ENCODE measurements around the gene TIAM1. TPM values are rescaled to one million over a fixed set of nuclear protein-coding genes. Genes with fewer than 3 reads are reported as not detected.
A peak's percentile ranks its signal among the peaks of the same experiment; 100 is the strongest.

Gene TIAM1
- total RNA-seq, 2 experiments from 2014 or later: 50.1 to 51.0 TPM

DNA sequence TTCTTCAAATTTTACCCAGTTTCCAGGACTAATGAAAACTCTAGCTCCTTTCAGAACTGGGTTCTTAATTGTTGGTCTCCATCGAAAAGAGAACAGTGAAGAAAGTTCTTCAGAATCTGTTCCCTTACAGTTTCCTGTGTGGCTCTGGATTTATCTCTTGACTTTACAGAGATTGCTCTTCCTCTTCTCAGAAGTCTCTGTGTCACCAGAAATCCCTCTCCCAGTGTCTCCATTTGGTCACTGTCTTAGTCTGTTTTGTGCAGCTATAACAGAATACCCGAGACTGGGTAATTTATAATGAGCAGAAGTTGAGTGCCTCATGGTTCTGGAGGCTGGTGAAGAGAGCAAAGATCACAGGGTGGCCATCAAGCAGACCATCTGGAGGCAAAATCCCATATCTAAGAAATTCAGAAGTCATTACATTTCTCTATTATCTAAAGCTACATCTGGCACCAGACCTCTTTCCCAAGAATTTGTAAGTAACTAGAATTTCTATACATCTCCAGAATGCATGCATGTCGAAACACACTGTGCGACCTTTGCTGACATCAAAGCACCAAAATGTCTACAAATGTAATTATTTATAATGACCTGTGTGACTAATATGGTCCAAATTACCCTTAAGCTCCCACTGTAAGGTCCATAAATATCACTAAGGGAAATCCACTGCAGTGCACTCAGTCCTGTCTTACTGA, 240.3 kb downstream of the TIAM1 start:
- peaks cover 9% of the 10 kb centered on the region for H3K9me3 Mint-ChIP-seq
- CTCF ChIA-PET: interaction anchor here (1.0 to 1.8 kb wide), 4 partner anchors 73 to 477 kb away, joined by 3 to 8 read pairs (median 6); no protein-coding TSS in a partner anchor
- peaks cover 21% of the 10 kb centered on the region for H3K36me3 Mint-ChIP-seq (ENCODE audit: low read depth)
- intact Hi-C loops (cut with micrococcal nuclease): no loop called here
- H3K27ac Mint-ChIP-seq: no peak overlapping the region
- peaks cover 36% of the 10 kb centered on the region for H3K4me1 Mint-ChIP-seq (ENCODE audit: low read depth)
- DNase-seq: no peak
- no peaks in the 10 kb centered on the region for H3K27me3 Mint-ChIP-seq (ENCODE audit: low read depth)
- no peak overlapping the region for H3K4me3 Mint-ChIP-seq

DNA sequence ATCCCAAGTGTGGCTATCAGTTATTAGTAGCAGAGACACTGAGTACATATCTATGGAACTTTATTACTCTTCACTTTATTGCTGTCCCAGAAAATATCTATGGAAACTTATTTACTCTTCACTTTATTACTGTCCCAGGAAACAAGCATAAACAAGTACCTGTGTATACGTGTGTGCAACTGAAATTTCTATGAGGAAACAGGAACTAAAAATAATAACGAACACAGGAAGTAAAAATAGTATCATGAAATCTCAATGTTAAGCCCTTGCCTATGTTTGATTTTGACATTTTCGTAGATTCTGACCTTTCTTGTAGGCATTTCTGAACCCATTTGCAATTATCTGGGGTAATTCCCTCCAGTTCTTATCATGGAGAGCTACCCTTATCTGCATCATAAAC, 240.9 kb downstream of the TIAM1 start:
- Mint-ChIP-seq H3K9me3 (peaks cover 9% of the 10 kb centered on the region), H3K27me3 (ENCODE audit: low read depth) (no peaks in the 10 kb centered on the region), H3K27ac (no peak overlapping the region), H3K4me1 (ENCODE audit: low read depth) (peaks cover 38% of the 10 kb centered on the region), H3K36me3 (ENCODE audit: low read depth) (peaks cover 21% of the 10 kb centered on the region), H3K4me3 (no peak overlapping the region)
- no peak for DNase-seq
- intact Hi-C loops (cut with micrococcal nuclease): no loop called here
- CTCF ChIA-PET: interaction anchor here (1.0 to 5.8 kb wide), 5 partner anchors 74 to 478 kb away, joined by 3 to 58 read pairs (median 6); no protein-coding TSS in a partner anchor

DNA sequence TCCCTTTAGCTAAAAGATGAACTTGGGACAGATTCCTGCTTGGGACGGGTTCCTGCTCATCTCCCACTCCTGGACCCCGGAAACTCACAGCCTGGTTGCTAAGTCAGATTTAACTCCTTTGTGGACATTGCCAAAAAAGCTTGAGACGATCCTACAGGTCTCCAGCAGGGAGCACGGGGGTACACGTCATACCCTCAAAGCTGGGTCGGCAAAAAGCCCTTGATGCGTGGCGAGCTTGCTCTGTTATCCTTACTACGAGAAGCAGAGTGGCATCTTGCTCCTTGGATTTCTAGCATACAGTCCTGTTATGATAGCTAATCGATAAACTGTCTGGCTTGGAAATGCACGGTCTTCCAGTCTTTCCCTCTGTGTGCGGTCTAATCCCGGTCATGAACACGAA, 244.9 kb downstream of the TIAM1 start:
- Mint-ChIP-seq H3K4me1 (ENCODE audit: low read depth) (peaks cover 30% of the 10 kb centered on the region), H3K27me3 (ENCODE audit: low read depth) (no peaks in the 10 kb centered on the region), H3K36me3 (ENCODE audit: low read depth) (peaks cover 4% of the 10 kb centered on the region), H3K27ac (no peak overlapping the region), H3K9me3 (peaks cover 4% of the 10 kb centered on the region), H3K4me3 (no peak overlapping the region)
- no peak for DNase-seq
- intact Hi-C loops (cut with micrococcal nuclease): no loop called here
- CTCF ChIA-PET: interaction anchor here (0.7 to 5.8 kb wide), 30 partner anchors 9 to 508 kb away, joined by 3 to 58 read pairs (median 4); no protein-coding TSS in a partner anchor

DNA sequence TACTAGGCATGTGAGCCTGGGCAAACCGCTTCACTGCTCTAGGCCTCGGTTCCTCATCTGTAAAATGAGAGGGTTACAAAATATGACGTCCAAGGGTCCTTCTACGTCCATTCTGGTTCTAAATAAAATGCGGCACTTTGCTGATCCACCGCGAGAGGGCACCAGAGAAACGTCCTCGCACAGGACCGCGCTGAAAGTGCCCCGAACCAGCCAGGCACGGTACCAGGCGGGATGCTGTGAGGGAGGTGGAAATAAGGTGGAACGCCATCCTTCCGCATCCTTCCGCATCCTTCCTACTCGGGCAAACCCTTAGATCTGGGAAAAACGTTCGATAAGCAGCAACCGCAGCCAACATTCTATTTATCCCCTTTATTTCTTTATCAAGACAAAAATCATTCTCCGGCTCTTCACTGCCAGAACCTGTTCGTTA, 245.5 kb downstream of the TIAM1 start:
- intact Hi-C loops (cut with micrococcal nuclease): loop anchor here (1.0 kb wide), 4 partner anchors 82 to 506 kb away; no protein-coding TSS in a partner anchor
- Mint-ChIP-seq H3K36me3 (ENCODE audit: low read depth) (peaks cover 3% of the 10 kb centered on the region), H3K27ac (no peak overlapping the region), H3K4me1 (ENCODE audit: low read depth) (peaks cover 24% of the 10 kb centered on the region), H3K27me3 (ENCODE audit: low read depth) (peaks cover 3% of the 10 kb centered on the region), H3K9me3 (peaks cover 3% of the 10 kb centered on the region), H3K4me3 (peak overlapping the region; percentile 29)
- DNase-seq: peak; percentile 83
- CTCF ChIA-PET: interaction anchor here (0.7 to 5.8 kb wide), 29 partner anchors 9 to 514 kb away, joined by 3 to 58 read pairs (median 4); no protein-coding TSS in a partner anchor

DNA sequence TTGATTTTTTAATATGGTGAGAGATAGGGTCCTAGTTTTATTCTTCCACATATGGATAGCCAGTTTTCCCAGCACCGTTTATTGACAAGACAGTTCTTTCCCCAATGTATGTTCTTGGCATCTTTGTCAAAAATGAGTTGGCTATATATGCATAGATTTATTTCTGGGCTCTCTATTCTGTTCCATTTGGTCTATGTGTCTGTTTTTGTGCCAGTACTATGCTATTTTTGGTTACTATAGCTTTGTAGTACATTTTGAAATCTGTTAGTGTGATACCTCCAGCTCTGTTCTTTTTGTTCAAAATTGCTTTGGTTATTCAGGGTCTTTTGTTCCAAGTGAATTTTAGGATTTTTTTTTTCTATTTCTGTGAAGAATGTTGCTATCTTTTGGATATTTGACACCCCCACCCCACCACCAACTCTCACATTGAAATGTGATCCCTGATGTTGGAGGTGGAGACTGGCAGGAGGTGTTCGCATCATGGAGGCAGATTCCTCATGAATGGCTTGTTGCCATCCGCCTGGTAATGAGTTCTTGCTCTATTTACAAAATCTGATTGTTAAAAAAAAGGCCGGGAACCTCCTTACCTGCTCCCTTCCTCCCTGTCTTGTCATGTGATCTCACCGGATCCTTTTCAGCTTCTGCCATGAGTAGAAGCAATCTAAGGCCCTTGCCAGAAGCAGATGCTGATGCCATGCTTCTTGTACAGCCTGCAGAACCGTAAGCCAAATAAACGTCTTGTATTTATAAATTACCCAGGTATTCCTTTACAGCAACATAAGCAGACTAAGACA, 251.0 kb downstream of the TIAM1 start:
- Mint-ChIP-seq H3K4me1 (ENCODE audit: low read depth) (peaks cover 1% of the 10 kb centered on the region), H3K27me3 (ENCODE audit: low read depth) (peaks cover 3% of the 10 kb centered on the region)
- CTCF ChIA-PET: interaction anchor here (0.6 to 1.0 kb wide), 2 partner anchors 8 to 340 kb away, joined by 3 to 5 read pairs; no protein-coding TSS in a partner anchor

DNA sequence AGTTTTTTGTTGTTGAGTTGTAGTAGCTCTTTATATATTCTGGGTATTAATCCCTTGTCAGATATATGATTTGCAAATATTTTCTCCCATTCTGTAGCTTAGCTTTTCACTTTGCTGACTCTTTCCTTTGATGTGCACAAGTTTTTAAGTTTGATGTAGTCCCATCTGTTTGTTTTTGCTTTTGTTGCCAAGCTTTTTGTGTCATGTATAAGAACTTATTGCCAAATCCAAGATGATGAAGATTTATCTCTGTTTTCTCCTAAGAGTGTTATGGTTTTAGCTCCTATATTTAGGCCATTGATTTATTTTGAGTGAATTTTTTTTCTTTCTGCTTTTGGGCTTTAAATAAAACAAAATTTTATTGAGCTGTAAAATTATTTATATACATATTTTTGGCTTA, 253.7 kb downstream of the TIAM1 start:
- no peak overlapping the region for H3K4me3 Mint-ChIP-seq
- peaks cover 10% of the 10 kb centered on the region for H3K4me1 Mint-ChIP-seq (ENCODE audit: low read depth)
- CTCF ChIA-PET: interaction anchor here (1.6 kb wide), 1 partner anchor 8 kb away, joined by 4 read pairs; no protein-coding TSS in a partner anchor
- H3K9me3 Mint-ChIP-seq: peaks cover 3% of the 10 kb centered on the region
- H3K27me3 Mint-ChIP-seq (ENCODE audit: low read depth): peaks cover 12% of the 10 kb centered on the region
- peaks cover 2% of the 10 kb centered on the region for H3K36me3 Mint-ChIP-seq (ENCODE audit: low read depth)
- intact Hi-C loops (cut with micrococcal nuclease): no loop called here
- no peak overlapping the region for H3K27ac Mint-ChIP-seq
- no peak for DNase-seq

More for the DNA sequence above, 251.0 kb downstream of the TIAM1 start:
- no peak for DNase-seq
- Mint-ChIP-seq H3K27ac (no peak overlapping the region), H3K9me3 (peaks cover 3% of the 10 kb centered on the region), H3K36me3 (ENCODE audit: low read depth) (peaks cover 5% of the 10 kb centered on the region), H3K4me3 (no peak overlapping the region)
- intact Hi-C loops (cut with micrococcal nuclease): no loop called here

DNA sequence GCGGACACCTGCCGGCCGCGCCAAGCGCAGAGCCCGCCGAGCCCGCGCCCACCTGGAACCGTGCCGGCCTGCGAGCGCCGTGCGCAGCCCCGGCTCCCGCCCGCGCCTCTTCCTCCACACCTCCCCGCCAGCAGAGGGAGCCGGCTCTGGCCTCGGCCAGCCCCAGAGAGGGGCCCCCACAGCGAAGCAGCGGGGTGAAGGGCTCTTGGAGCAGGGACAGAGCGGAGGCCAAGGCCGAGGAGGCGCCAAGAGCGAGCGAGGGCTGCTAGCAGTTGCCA, 255.6 kb downstream of the TIAM1 start:
- H3K27ac Mint-ChIP-seq: no peak overlapping the region
- intact Hi-C loops (cut with micrococcal nuclease): loop anchor here (5.0 kb wide), 1 partner anchor 1611 kb away; no protein-coding TSS in a partner anchor
- DNase-seq: no peak
- H3K4me1 Mint-ChIP-seq (ENCODE audit: low read depth): peaks cover 10% of the 10 kb centered on the region
- peaks cover 9% of the 10 kb centered on the region for H3K27me3 Mint-ChIP-seq (ENCODE audit: low read depth)
- H3K4me3 Mint-ChIP-seq: no peak overlapping the region
- no peaks in the 10 kb centered on the region for H3K9me3 Mint-ChIP-seq
- CTCF ChIA-PET: interaction anchor here (0.9 to 2.0 kb wide), 6 partner anchors 11 to 493 kb away, joined by 3 to 14 read pairs (median 4); no protein-coding TSS in a partner anchor
- H3K36me3 Mint-ChIP-seq (ENCODE audit: low read depth): peaks cover 2% of the 10 kb centered on the region

DNA sequence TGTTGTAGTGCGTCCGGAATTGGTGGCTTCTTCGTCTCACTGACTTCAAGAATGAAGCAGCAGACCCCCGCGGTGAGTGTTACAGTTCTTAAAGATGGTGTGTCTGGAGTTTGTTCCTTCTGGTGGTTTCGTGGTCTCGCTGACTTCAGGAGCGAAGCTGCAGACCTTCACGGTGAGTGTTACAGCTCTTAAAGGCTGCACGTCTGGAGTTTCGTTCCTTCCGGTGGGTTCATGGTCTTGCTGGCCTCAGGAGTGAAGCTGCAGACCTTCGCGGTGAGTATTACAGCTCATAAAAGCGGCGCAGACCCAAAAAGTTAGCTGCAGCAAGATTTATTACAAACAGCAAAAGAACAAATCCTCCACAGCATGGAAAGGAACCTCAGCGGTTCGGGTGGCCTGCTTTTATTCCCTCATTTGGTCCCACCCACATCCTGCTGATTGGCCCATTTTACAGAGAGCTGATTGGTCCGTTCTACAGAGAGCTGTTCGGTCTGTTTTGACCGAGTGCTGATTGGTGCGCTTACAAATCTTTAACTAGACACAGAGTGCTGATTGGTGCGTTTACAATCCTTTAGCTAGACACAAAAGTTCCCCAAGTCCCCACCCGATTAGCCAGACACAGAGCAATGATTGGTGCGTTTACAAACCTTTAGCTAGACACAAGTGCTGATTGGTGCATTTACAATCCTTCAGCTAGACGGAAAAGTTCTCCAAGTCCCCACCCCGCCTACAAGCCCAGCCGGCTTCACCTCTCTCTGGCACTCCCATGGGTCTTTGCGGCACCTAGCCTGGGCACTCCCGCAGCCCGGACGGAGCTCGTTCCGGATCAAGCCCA, 256.2 kb downstream of the TIAM1 start:
- Mint-ChIP-seq H3K9me3 (no peaks in the 10 kb centered on the region), H3K36me3 (ENCODE audit: low read depth) (no peaks in the 10 kb centered on the region), H3K27ac (no peak overlapping the region), H3K4me3 (peak overlapping the region; percentile 58), H3K4me1 (ENCODE audit: low read depth) (peaks cover 10% of the 10 kb centered on the region), H3K27me3 (ENCODE audit: low read depth) (peaks cover 9% of the 10 kb centered on the region)
- DNase-seq: no peak
- CTCF ChIA-PET: interaction anchor here (0.6 to 2.0 kb wide), 9 partner anchors 11 to 493 kb away, joined by 3 to 14 read pairs (median 4); no protein-coding TSS in a partner anchor
- intact Hi-C loops (cut with micrococcal nuclease): loop anchor here (2.0 to 5.0 kb wide), 2 partner anchors 1043 to 1611 kb away; no protein-coding TSS in a partner anchor

DNA sequence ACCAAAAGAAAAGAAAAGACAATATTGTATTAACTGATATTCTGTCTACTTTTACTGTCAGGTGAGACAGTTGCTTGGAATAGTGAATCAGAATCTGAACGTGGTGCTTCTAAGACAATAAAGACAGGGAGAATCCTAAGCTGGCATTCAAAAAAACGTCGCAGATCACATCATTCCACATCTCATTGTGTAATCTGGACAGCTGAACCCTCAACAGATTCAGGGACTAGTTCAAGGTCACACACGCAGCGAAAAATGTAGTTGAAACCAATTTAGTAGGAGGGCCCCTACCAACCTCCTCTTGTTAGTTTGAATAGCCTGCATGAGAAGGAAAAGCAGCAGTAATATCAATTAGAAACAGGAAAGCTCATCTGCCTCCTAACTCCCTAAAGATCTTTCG, 259.4 kb downstream of the TIAM1 start:
- H3K4me1 Mint-ChIP-seq (ENCODE audit: low read depth): peaks cover 10% of the 10 kb centered on the region
- H3K4me3 Mint-ChIP-seq: no peak overlapping the region
- CTCF ChIA-PET: interaction anchor here (0.6 to 1.9 kb wide), 6 partner anchors 8 to 864 kb away, joined by 3 to 14 read pairs (median 3); no protein-coding TSS in a partner anchor
- peaks cover 9% of the 10 kb centered on the region for H3K27me3 Mint-ChIP-seq (ENCODE audit: low read depth)
- no peaks in the 10 kb centered on the region for H3K9me3 Mint-ChIP-seq
- H3K27ac Mint-ChIP-seq: no peak overlapping the region
- intact Hi-C loops (cut with micrococcal nuclease): loop anchor here (5.0 kb wide), 1 partner anchor 1607 kb away; no protein-coding TSS in a partner anchor
- H3K36me3 Mint-ChIP-seq (ENCODE audit: low read depth): no peaks in the 10 kb centered on the region
- no peak for DNase-seq

DNA sequence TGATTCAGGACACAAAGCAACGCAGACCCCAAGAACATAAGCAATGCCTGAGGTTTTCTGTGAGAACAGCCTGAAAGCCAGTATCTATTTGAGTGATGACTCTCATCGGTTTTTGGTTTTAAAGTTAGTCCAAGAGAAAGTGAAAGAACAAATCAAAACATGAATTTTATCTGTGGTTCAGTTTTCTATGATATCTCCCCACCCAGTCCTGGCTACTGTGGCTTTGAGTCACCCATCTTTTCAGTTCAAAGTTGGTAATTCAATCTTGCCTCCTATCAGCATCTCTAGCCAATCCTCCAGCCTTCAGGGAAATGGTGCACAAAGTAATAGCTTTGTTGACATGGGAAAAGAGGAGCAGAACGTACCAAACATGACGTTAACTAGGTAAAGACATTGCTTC, 265.3 kb downstream of the TIAM1 start:
- Mint-ChIP-seq H3K27ac (no peak overlapping the region), H3K27me3 (ENCODE audit: low read depth) (no peaks in the 10 kb centered on the region), H3K4me3 (no peak overlapping the region), H3K36me3 (ENCODE audit: low read depth) (no peaks in the 10 kb centered on the region), H3K4me1 (ENCODE audit: low read depth) (no peaks in the 10 kb centered on the region), H3K9me3 (no peaks in the 10 kb centered on the region)
- CTCF ChIA-PET: interaction anchor here (0.9 kb wide), 1 partner anchor 18 kb away, joined by 3 read pairs; no protein-coding TSS in a partner anchor
- intact Hi-C loops (cut with micrococcal nuclease): no loop called here
- DNase-seq: no peak

DNA sequence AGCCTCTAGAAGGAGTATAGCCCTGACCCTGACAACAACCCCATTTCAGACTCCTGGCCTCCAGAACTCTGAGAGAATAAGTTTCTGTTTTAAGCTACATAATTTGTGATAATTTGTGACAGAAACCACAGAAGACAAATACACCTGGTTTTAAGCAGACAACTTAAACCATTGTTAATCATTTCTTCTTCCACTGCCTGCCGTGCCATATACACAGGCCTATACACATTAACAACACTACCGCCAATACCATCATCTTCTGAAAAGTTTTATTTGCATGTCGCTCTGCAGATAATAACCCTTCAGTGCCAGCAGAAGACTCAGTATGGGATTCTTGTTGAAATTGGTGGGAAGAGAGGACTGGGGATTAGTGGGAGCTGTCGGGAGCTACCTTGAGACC, 265.8 kb downstream of the TIAM1 start:
- no peak for DNase-seq
- Mint-ChIP-seq H3K27me3 (ENCODE audit: low read depth) (no peaks in the 10 kb centered on the region), H3K9me3 (no peaks in the 10 kb centered on the region), H3K27ac (no peak overlapping the region), H3K36me3 (ENCODE audit: low read depth) (no peaks in the 10 kb centered on the region), H3K4me1 (ENCODE audit: low read depth) (no peaks in the 10 kb centered on the region), H3K4me3 (no peak overlapping the region)
- CTCF ChIA-PET: interaction anchor here (3.1 kb wide), 1 partner anchor 7 kb away, joined by 14 read pairs; no protein-coding TSS in a partner anchor
- intact Hi-C loops (cut with micrococcal nuclease): no loop called here

Measured in activated naive CD4-positive, alpha-beta T cell treated with anti-CD3 and anti-CD28 coated beads for 36 hours (primary cell).